ENCODE results near the gene ERBB2.
A peak's percentile ranks its signal among the peaks of the same experiment; 100 is the strongest.

The ERBB2 gene

GRCh38 chr17:39699818-39700147 lies at the start of gene ERBB2:
ERBB2 (plus strand) TSS chr17:39700064; CDS start chr17:39700239, 175 bp downstream.
- no peak for DNase-seq (ENCODE audit: low read depth in 2 of 2, low spot score in 1 of 2)

- no peak for DNase-seq (ENCODE audit: low read depth in 2 of 2, low spot score in 1 of 2)
These were observed 49.7 kb upstream of the ERBB2 start for GRCh38 chr17:39650121-39650579.

GRCh38 chr17:39651923-39652586 lies 47.8 kb upstream of the ERBB2 start:
- no peak for DNase-seq (ENCODE audit: low read depth in 2 of 2, low spot score in 1 of 2)

GRCh38 chr17:39652587-39653315 lies 47.1 kb upstream of the ERBB2 start:
- DNase-seq (ENCODE audit: low read depth in 2 of 2, low spot score in 1 of 2), result no peak

- no peak for DNase-seq (ENCODE audit: low read depth in 2 of 2, low spot score in 1 of 2)
These were observed 46.6 kb upstream of the ERBB2 start for GRCh38 chr17:39653316-39653661.

- DNase-seq (ENCODE audit: low read depth in 2 of 2, low spot score in 1 of 2), result peak; percentile 47 to 65
These were observed 46.1 kb upstream of the ERBB2 start for GRCh38 chr17:39653662-39654331.

GRCh38 chr17:39655105-39655504 lies 44.8 kb upstream of the ERBB2 start:
- DNase-seq (ENCODE audit: low read depth in 2 of 2, low spot score in 1 of 2), result no peak

- DNase-seq (ENCODE audit: low read depth in 2 of 2, low spot score in 1 of 2), result no peak
These were observed 41.5 kb upstream of the ERBB2 start for GRCh38 chr17:39658346-39658745.

GRCh38 chr17:39658760-39659159 lies 41.1 kb upstream of the ERBB2 start:
- no peak for DNase-seq (ENCODE audit: low read depth in 2 of 2, low spot score in 1 of 2)

- no peak for DNase-seq (ENCODE audit: low read depth in 2 of 2, low spot score in 1 of 2)
These were observed 40.4 kb upstream of the ERBB2 start for GRCh38 chr17:39659279-39660010.

- DNase-seq (ENCODE audit: low read depth in 2 of 2, low spot score in 1 of 2), result no peak
These were observed 39.9 kb upstream of the ERBB2 start for GRCh38 chr17:39660011-39660360.

GRCh38 chr17:39660397-39661385 lies 39.2 kb upstream of the ERBB2 start:
- DNase-seq (ENCODE audit: low read depth in 2 of 2, low spot score in 1 of 2), result no peak

- no peak for DNase-seq (ENCODE audit: low read depth in 2 of 2, low spot score in 1 of 2)
These were observed 37.9 kb upstream of the ERBB2 start for GRCh38 chr17:39661744-39662541.

- no peak for DNase-seq (ENCODE audit: low read depth in 2 of 2, low spot score in 1 of 2)
These were observed 37.1 kb upstream of the ERBB2 start for GRCh38 chr17:39662551-39663339.

- no peak for DNase-seq (ENCODE audit: low read depth in 2 of 2, low spot score in 1 of 2)
These were observed 36.5 kb upstream of the ERBB2 start for GRCh38 chr17:39663340-39663687.

GRCh38 chr17:39663688-39664580 lies 35.9 kb upstream of the ERBB2 start:
- no peak for DNase-seq (ENCODE audit: low read depth in 2 of 2, low spot score in 1 of 2)

GRCh38 chr17:39664581-39665561 lies 35.0 kb upstream of the ERBB2 start, which contains the start of gene TCAP:
TCAP (plus strand) TSS chr17:39665349; CDS start chr17:39665360, 11 bp downstream.
- no peak for DNase-seq (ENCODE audit: low read depth in 2 of 2, low spot score in 1 of 2)

Measured in stimulated activated CD8-positive, alpha-beta memory T cell treated with anti-CD3 and anti-CD28 coated beads, Interleukin-4, amount 100 ng/mL, for 1 hour (primary cell).